HL-60 (cell line): ENCODE measurements around the gene THSD1.
"Not testable (repeated sequence)": the region's sequence is repeated elsewhere in the genome, so short reads cannot be mapped to it uniquely, and the experiment has no call there.

Experiments used
- DNase-seq, 2 experiments: peaks; one replicate each; pipeline ENCODE4 v3.0.0-alpha.2; 2010 to 2020; ENCODE audit warnings: low read depth in 1 of 2, low spot score in 1 of 2
- H3K27ac ChIP-seq: fragments of 250-450 bp; sonication (Bioruptor Pico); replicated peaks from 2 replicates; pipeline ENCODE4 v1.5.1; 2020; ENCODE audit warnings: mild to moderate bottlenecking, moderate library complexity
- H3K27me3 ChIP-seq: fragments of 250-450 bp; sonication (Bioruptor Pico); 2 replicates; pipeline ENCODE4 v1.5.1; 2021; ENCODE audit warnings: mild to moderate bottlenecking, moderate library complexity; ENCODE audit not compliant: insufficient read depth, poor library complexity, severe bottlenecking
- H3K4me3 ChIP-seq: replicated peaks from 2 replicates; pipeline ENCODE4 v1.5.1; 2011; ENCODE audit warnings: mild to moderate bottlenecking, control low read depth, low read length; ENCODE audit not compliant: insufficient read depth
- GABPA ChIP-seq: IDR thresholded peaks from 2 replicates; pipeline ENCODE4 v1.6.1; 2012; ENCODE audit warnings: low read depth
- POLR2AphosphoS5 ChIP-seq: IDR thresholded peaks from 2 replicates; pipeline ENCODE4 v1.6.1; 2012; ENCODE audit warnings: low read depth
- SPI1 ChIP-seq: IDR thresholded peaks from 2 replicates; pipeline ENCODE4 v1.6.1; 2012; ENCODE audit warnings: low read depth, mild to moderate bottlenecking, borderline replicate concordance
- TF ChIP-seq, protein P1 (sequence below): IDR thresholded peaks from one replicate; pipeline ENCODE4 v1.5.1; 2011; ENCODE audit warnings: low read length, control low read depth, inconsistent platforms; ENCODE audit not compliant: insufficient read depth

THSD1 gene

DNA sequence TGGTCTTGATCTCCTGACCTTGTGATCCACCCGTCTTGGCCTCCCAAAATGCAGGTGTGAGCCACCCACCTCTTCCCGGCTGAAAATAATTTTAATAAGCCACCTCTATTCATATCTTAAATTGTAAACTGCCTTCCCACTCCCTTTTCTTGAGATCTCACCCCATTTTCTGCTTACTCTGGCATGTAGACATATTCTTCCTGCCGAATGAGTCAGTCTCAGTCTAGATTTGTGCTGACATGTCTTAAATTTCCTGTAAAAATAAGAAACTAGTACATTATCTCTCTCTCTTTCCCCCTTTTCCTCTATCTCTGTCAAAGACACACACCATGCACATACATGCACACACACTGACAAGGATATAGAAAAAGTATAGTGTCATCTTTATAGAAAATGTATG, 60.9 kb downstream of the THSD1 start:
- Histone ChIP-seq H3K27ac (no peak overlapping the region), H3K27me3 (no peaks in the 10 kb centered on the region), H3K4me3 (no peak overlapping the region)
- TF ChIP-seq, protein P1, sequence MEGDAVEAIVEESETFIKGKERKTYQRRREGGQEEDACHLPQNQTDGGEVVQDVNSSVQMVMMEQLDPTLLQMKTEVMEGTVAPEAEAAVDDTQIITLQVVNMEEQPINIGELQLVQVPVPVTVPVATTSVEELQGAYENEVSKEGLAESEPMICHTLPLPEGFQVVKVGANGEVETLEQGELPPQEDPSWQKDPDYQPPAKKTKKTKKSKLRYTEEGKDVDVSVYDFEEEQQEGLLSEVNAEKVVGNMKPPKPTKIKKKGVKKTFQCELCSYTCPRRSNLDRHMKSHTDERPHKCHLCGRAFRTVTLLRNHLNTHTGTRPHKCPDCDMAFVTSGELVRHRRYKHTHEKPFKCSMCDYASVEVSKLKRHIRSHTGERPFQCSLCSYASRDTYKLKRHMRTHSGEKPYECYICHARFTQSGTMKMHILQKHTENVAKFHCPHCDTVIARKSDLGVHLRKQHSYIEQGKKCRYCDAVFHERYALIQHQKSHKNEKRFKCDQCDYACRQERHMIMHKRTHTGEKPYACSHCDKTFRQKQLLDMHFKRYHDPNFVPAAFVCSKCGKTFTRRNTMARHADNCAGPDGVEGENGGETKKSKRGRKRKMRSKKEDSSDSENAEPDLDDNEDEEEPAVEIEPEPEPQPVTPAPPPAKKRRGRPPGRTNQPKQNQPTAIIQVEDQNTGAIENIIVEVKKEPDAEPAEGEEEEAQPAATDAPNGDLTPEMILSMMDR: no peak
- no peak for DNase-seq

DNA sequence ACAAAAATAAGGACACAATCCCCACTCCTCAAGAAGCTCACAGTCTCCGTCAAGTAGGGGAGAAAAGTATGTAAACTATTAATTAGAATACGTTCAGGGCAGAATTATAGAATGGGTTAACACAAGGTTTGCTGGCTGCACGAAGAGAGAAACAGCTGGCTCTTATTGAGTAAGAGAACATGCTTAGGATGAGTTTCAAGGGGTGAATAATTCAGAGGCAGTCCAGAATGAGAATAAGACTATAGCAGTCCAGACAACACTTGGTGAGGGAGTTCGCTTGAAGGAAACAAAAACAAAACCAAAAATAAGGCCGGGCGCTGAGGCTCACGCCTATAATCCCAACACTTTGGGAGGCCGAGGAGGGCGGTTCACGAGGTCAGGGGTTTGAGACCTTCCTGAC, 61.9 kb downstream of the THSD1 start:
- Histone ChIP-seq H3K27ac (no peak overlapping the region), H3K4me3 (no peak overlapping the region), H3K27me3 (no peaks in the 10 kb centered on the region)
- TF ChIP-seq GABPA (no peak), POLR2AphosphoS5 (no peak), SPI1 (no peak)
- DNase-seq: no peak

DNA sequence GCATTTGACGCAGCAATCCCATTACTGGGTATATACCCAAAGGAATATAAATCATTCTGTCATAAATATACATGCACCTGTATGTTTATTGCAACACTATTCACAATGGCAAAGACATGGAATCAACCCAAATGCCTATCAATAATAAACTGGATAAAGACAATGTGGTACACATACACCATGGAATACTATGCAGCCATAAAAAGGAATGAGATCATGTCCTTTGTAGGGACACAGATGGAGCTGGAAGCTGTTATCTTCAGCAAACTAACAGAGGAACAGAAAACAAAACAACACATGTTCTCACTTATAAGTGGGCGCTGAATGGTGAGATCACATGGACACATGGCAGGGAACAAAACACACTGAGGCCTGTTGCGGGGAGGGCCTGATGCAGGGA, 63.8 kb downstream of the THSD1 start:
- H3K4me3 ChIP-seq, H3K27me3 ChIP-seq, DNase-seq: not testable (repeated sequence)

DNA sequence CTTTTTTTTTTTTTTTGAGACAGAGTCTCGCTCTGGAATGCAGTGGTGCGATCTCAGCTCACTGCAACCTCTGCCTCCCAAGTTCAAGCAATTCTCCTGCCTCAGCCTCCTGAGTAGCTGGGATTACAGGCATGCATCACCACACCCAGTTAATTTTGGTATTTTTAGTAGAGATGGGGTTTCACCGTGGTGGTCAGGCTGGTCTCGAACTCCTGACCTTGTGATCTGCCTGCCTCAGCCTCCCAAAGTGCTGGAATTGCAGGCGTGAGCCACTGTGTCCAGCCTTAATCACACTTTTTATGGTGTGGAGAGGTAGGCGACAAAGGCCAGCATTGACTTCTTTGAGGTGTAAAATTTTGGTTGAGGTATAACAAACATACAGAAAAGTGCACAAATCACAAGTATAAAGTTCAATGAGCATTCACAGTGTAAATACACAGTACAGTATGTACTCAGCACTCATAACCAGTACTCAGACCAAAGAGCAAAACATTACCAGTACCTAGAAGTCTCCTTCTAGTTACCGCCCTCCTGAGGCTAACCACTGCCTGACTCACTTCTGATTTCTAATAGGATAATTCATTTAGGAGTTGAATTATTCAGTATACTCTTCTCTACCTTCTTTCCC, 68.0 kb downstream of the THSD1 start:
- not testable (repeated sequence) for DNase-seq, H3K27me3 ChIP-seq, H3K27ac ChIP-seq, H3K4me3 ChIP-seq

More for the DNA sequence above, 63.8 kb downstream of the THSD1 start:
- not testable (repeated sequence) for H3K27ac ChIP-seq

DNA sequence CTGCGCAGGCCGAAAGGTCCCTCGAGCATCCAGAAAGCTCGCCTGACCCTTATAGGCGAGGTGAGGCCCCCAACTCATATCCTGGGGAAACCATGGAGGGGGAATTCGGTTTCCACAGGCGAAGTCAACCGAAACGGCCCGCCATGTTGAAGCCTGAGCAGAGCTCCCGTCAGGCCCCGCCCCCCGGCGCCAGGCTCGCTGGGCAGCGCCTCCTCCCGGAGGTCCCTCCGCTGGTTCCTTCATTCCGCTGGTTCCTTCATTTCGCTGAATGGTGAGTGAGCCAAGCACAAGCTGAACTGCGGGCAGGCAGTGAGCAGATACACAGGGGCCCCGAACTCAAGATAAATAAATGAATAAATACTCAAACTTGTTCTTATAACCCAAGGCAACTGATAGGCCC, 71.9 kb downstream of the THSD1 start:
- DNase-seq, H3K27me3 ChIP-seq, H3K27ac ChIP-seq, H3K4me3 ChIP-seq: not testable (repeated sequence)

DNA sequence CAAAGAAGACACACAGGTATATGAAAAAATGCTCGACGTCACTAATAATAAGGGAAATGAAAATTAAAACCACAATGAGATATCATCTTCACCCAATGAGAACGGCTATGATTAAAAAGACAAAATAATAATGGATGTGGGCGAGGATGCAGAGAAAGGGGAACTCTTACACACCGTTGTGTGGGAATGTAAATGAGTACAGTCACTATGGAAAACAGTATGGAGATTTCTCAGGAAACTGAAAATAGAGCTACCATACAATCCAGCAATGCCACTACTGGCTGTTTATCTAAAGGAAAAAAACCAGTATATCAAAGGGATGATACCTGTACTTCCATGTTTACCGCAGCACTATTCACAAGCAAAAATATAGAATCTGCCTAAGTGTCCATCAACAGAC, 74.1 kb downstream of the THSD1 start:
- not testable (repeated sequence) for H3K4me3 ChIP-seq, H3K27me3 ChIP-seq, H3K27ac ChIP-seq, DNase-seq
